MCF 10A (cell line): Measurements from ENCODE around the gene CCL18. TPM values are rescaled to one million over a fixed set of nuclear protein-coding genes. Genes with fewer than 3 reads are reported as not detected.
"Not testable (repeated sequence)": the region's sequence is repeated elsewhere in the genome, so short reads cannot be mapped to it uniquely, and the experiment has no call there.

Experiments used
- Bru-seq: library from RNA; stranded (reverse); fragments of 400-500 nt; gene quantifications from one replicate; lab custom pipeline; 2021; lab: Mats Ljungman, UMichigan
- BruChase-seq, 2 experiments: library from RNA; stranded (reverse); fragments of 400-500 nt; gene quantifications; one replicate each; lab custom pipeline; 2021; lab: Mats Ljungman, UMichigan
- BruUV-seq: library from RNA; stranded (reverse); fragments of 400-500 nt; replicated peaks from 2 replicates; lab custom pipeline; 2021; lab: Mats Ljungman, UMichigan
- CTCF ChIA-PET: fragments of 300-600 bp; sonication (Branson Sonifier 250); formaldehyde crosslinking; extraction: SDS; loops from one replicate; lab custom pipeline; 2021; ENCODE audit warnings: antibody characterized with exemption, inconsistent platforms; lab: Yijun Ruan, JAX
- POLR2A ChIA-PET: fragments of 300-600, 350-650 bp; sonication (Branson Sonifier 250); formaldehyde crosslinking; extraction: SDS; loops from one replicate; lab custom pipeline; 2020; ENCODE audit warnings: antibody characterized with exemption, inconsistent platforms; lab: Yijun Ruan, JAX
- DNase-seq: peaks from one replicate; pipeline ENCODE4 v3.0.0-alpha.2; 2018; ENCODE audit not compliant: unreplicated experiment
- H3K27ac Mint-ChIP-seq: one replicate; pipeline ENCODE4 v1.8.0; 2022; ENCODE audit warnings: mild to moderate bottlenecking, low read depth, mixed read lengths; ENCODE audit not compliant: unreplicated experiment
- H3K27me3 Mint-ChIP-seq: one replicate; pipeline ENCODE4 v1.8.0; 2022; ENCODE audit warnings: mixed read lengths; ENCODE audit not compliant: insufficient read depth, unreplicated experiment
- H3K36me3 Mint-ChIP-seq: one replicate; pipeline ENCODE4 v1.8.0; 2022; ENCODE audit warnings: mild to moderate bottlenecking, moderate library complexity, mixed read lengths; ENCODE audit not compliant: insufficient read depth, unreplicated experiment
- H3K4me1 Mint-ChIP-seq: one replicate; pipeline ENCODE4 v1.8.0; 2022; ENCODE audit warnings: mixed read lengths; ENCODE audit not compliant: insufficient read depth, unreplicated experiment
- H3K4me3 Mint-ChIP-seq: one replicate; pipeline ENCODE4 v1.8.0; 2022; ENCODE audit warnings: mild to moderate bottlenecking, moderate library complexity, mixed read lengths; ENCODE audit not compliant: unreplicated experiment
- H3K9me3 Mint-ChIP-seq: one replicate; pipeline ENCODE4 v1.8.0; 2022; ENCODE audit warnings: mixed read lengths; ENCODE audit not compliant: unreplicated experiment
- intact Hi-C: fragments of 100-400 bp; cut with micrococcal nuclease; formaldehyde crosslinking; loops from 2 replicates; pipeline ENCODE4 v1.14.1; 2022
- long read RNA-seq: library from polyadenylated mRNA; stranded (forward); transcript quantifications from one replicate; pipeline ENCODE4 v2.0.0, GENCODE V29; 2022
- total RNA-seq: library from RNA; stranded (reverse); gene quantifications from 2 replicates; pipeline ENCODE4 v1.2.3, GENCODE V29; 2022
- TF ChIP-seq, protein P1 (sequence below): fragments of 200-600 bp; IDR thresholded peaks from one replicate; pipeline ENCODE4 v1.8.0; 2022; ENCODE audit warnings: antibody characterized with exemption, mild to moderate bottlenecking; ENCODE audit not compliant: unreplicated experiment

CCL18 gene, protein sequence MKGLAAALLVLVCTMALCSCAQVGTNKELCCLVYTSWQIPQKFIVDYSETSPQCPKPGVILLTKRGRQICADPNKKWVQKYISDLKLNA
- total RNA-seq (not detected in 2 replicates), Bru-seq, nascent RNA (not detected), BruChase-seq, experiment 1, labeled RNA remaining after a 6-hour chase (not detected), BruChase-seq, experiment 2, labeled RNA remaining after a 2-hour chase (not detected)
- long read RNA-seq: 0 reads

DNA sequence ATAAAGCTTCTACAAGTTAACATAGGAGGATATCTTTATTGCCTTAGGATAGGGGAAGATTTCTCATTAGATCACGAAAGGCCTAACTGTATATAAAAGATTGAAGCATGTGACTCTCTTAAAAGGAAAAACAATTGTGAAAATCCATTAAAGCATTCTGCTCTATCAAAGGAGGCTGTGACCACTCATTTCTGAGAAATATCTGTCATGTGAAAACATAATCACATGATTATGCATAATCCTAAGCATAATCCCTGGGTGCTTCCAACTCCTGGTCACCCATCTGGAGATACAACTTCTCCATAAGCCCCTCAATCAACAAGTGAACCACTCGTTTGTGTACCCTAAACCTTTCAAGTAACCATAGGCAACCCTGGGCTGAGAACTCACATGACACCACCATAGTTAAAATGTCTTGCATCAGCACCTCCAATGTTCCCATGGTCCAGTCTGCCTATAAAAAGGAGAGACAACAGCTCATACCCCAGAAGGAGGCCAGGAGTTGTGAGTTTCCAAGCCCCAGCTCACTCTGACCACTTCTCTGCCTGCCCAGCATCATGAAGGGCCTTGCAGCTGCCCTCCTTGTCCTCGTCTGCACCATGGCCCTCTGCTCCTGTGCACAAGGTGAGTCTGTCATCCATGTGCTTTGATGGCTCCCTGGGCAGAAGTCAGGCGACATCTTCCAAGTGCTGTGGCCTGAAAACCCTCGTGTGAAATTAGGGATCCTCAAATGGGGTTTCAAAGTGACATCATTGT, at the start of gene CCL18:
TSS of gene CCL18 (plus strand) at position 487 of the 756 bp plus-strand sequence. CDS start at position 558, 71 bp downstream.
- CTCF ChIA-PET: interaction anchor here (0.6 kb wide), 1 partner anchor 89 kb away, joined by 4 read pairs; no protein-coding TSS in a partner anchor
- Mint-ChIP-seq H3K27me3 (peaks cover 67% of the 10 kb centered on the region), H3K27ac (no peak within 1 kb of the TSS), H3K4me3 (no peak within 1 kb of the TSS), H3K4me1 (no peaks in the 10 kb centered on the region), H3K36me3 (no peaks in the 10 kb centered on the region), H3K9me3 (no peaks in the 10 kb centered on the region)
- no TSS peak for BruUV-seq
- TF ChIP-seq, protein P1, sequence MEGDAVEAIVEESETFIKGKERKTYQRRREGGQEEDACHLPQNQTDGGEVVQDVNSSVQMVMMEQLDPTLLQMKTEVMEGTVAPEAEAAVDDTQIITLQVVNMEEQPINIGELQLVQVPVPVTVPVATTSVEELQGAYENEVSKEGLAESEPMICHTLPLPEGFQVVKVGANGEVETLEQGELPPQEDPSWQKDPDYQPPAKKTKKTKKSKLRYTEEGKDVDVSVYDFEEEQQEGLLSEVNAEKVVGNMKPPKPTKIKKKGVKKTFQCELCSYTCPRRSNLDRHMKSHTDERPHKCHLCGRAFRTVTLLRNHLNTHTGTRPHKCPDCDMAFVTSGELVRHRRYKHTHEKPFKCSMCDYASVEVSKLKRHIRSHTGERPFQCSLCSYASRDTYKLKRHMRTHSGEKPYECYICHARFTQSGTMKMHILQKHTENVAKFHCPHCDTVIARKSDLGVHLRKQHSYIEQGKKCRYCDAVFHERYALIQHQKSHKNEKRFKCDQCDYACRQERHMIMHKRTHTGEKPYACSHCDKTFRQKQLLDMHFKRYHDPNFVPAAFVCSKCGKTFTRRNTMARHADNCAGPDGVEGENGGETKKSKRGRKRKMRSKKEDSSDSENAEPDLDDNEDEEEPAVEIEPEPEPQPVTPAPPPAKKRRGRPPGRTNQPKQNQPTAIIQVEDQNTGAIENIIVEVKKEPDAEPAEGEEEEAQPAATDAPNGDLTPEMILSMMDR: no peak
- intact Hi-C loops: no loop called here
- DNase-seq: no peak
- POLR2A ChIA-PET: interaction anchor here (0.6 kb wide), 1 partner anchor 73 kb away, joined by 3 read pairs; no protein-coding TSS in a partner anchor

GRCh38 chr17:36014946-36015345, 49.1 kb upstream of the CCL18 start:
- Mint-ChIP-seq H3K9me3 (no peaks in the 10 kb centered on the region), H3K27me3 (peaks cover 68% of the 10 kb centered on the region), H3K4me3 (no peak overlapping the region), H3K4me1 (no peaks in the 10 kb centered on the region), H3K36me3 (peaks cover 5% of the 10 kb centered on the region), H3K27ac (no peak overlapping the region)
- CTCF ChIA-PET: no interaction called here
- TF ChIP-seq, protein P1: no peak
- POLR2A ChIA-PET: no interaction called here
- DNase-seq: no peak
- BruUV-seq: no TSS peak
- intact Hi-C loops: loop anchor here (10.0 kb wide), 1 partner anchor 120 kb away; no protein-coding TSS in a partner anchor

DNA sequence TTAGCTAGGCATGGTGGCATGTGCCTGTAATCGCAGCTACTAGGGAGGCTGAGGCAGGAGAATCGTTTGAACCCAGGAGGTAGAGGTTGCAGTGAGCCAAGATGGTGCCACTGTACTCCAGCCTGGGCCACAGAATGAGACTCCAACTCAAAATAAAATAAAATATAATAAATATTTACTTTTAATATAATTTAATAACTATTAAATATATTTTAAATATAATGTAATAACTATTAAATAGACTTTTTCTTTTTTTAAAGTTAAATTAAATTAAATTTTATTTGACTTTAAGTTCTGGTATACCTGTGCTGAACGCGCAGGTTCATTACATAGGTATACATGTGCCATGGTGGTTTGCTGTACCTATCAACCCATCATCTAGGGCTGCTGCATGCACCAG, 48.2 kb upstream of the CCL18 start:
- BruUV-seq, CTCF ChIA-PET, H3K9me3 Mint-ChIP-seq, H3K4me3 Mint-ChIP-seq, H3K36me3 Mint-ChIP-seq, H3K27ac Mint-ChIP-seq, POLR2A ChIA-PET, H3K4me1 Mint-ChIP-seq, DNase-seq: not testable (repeated sequence)
- intact Hi-C loops: loop anchor here (10.0 kb wide), 1 partner anchor 119 kb away; no protein-coding TSS in a partner anchor
- peaks cover 68% of the 10 kb centered on the region for H3K27me3 Mint-ChIP-seq

GRCh38 chr17:36016555-36016954, 47.5 kb upstream of the CCL18 start:
- Mint-ChIP-seq H3K27ac (no peak overlapping the region), H3K9me3 (no peaks in the 10 kb centered on the region), H3K36me3 (peaks cover 5% of the 10 kb centered on the region), H3K27me3 (peaks cover 68% of the 10 kb centered on the region), H3K4me3 (no peak overlapping the region), H3K4me1 (no peaks in the 10 kb centered on the region)
- intact Hi-C loops: loop anchor here (10.0 kb wide), 1 partner anchor 118 kb away; no protein-coding TSS in a partner anchor
- no peak for DNase-seq
- BruUV-seq: no TSS peak
- ChIA-PET POLR2A (no interaction called here), CTCF (interaction anchor here (0.8 kb wide), 1 partner anchor 447 kb away, joined by 3 read pairs; no protein-coding TSS in a partner anchor)
- TF ChIP-seq, protein P1: no peak
